HepG2 (cell line): ENCODE data around the gene HBA2. TPM values are rescaled to one million over a fixed set of nuclear protein-coding genes. Genes with fewer than 3 reads are reported as not detected.

Source experiments
- CEBPG ChIP-seq: IDR thresholded peaks from 2 replicates; pipeline ENCODE4 v1.6.1; 2016
- FOXK1 ChIP-seq: sonication (generic); formaldehyde crosslinking; IDR thresholded peaks from 2 replicates; pipeline ENCODE4 v1.4.0; 2020; ENCODE audit warnings: low read depth, missing genetic modification reagents, borderline replicate concordance
- HNRNPK ChIP-seq: fragments of 200-400 bp; formaldehyde crosslinking; IDR thresholded peaks from 2 replicates; pipeline ENCODE4 v1.6.1; 2018; ENCODE audit warnings: low read length, low read depth, moderate library complexity, mild to moderate bottlenecking; ENCODE audit not compliant: poor library complexity, severe bottlenecking
- NFE2 ChIP-seq: sonication (generic); formaldehyde crosslinking; IDR thresholded peaks from 2 replicates; pipeline ENCODE4 v1.4.0; 2020; ENCODE audit warnings: missing genetic modification reagents
- NR2C2 ChIP-seq: sonication (generic); formaldehyde crosslinking; IDR thresholded peaks from 2 replicates; pipeline ENCODE4 v1.4.0; 2020; ENCODE audit warnings: missing genetic modification reagents, mild to moderate bottlenecking, moderate library complexity, borderline replicate concordance
- PRDM15 ChIP-seq: sonication (generic); formaldehyde crosslinking; IDR thresholded peaks from 2 replicates; pipeline ENCODE4 v1.4.0; 2020; ENCODE audit warnings: missing genetic modification reagents
- SALL1 ChIP-seq: sonication (generic); formaldehyde crosslinking; IDR thresholded peaks from 2 replicates; pipeline ENCODE4 v1.8.0; 2022; ENCODE audit warnings: mild to moderate bottlenecking, missing genetic modification reagents
- TCF7L2 ChIP-seq: IDR thresholded peaks from 2 replicates; pipeline ENCODE4 v1.6.1; 2011; ENCODE audit warnings: mild to moderate bottlenecking, low read depth, low read length, moderate library complexity
- ZGPAT ChIP-seq: IDR thresholded peaks from 2 replicates; pipeline ENCODE4 v1.6.1; 2016; ENCODE audit warnings: mild to moderate bottlenecking
- ZNF121 ChIP-seq: sonication (generic); formaldehyde crosslinking; IDR thresholded peaks from 2 replicates; pipeline ENCODE4 v1.5.0; 2020; ENCODE audit warnings: mild to moderate bottlenecking, missing genetic modification reagents
- ZNF124 ChIP-seq: sonication (generic); formaldehyde crosslinking; IDR thresholded peaks from 2 replicates; pipeline ENCODE4 v1.4.0; 2020; ENCODE audit warnings: missing genetic modification reagents
- polyA plus RNA-seq, 8 experiments: library from polyadenylated mRNA; depleted of rRNA in 3 of 8; stranded (reverse) in 7 of 8; unstranded in 1 of 8; fragments of >200 nt; fragmentation: Illumina TruSeq in 4 of 8; extraction: Trizol in 4 of 8; gene quantifications; 2 replicates each; pipeline versions ENCODE4 v1.2.1 to v1.2.3, GENCODE V29; 2011 to 2016; ENCODE audit warnings: low read depth in 4 of 8, missing spikeins in 1 of 8, mixed read lengths in 1 of 8; ENCODE audit not compliant: insufficient read depth in 1 of 8
- total RNA-seq, 5 experiments: library from RNA; depleted of rRNA; stranded (reverse); fragments of >200 nt; fragmentation: Illumina TruSeq; extraction: Trizol; gene quantifications; 2 replicates each; pipeline ENCODE4 v1.2.3, GENCODE V29; 2016; ENCODE audit warnings: low read depth in 1 of 5
- TF ChIP-seq, protein P1 (sequence below): IDR thresholded peaks from 2 replicates; pipeline ENCODE4 v1.6.1; 2016; ENCODE audit warnings: low read depth, missing genetic modification reagents, missing compliant biosample characterization
- TF ChIP-seq, protein P2 (sequence below): IDR thresholded peaks from 2 replicates; pipeline ENCODE4 v1.6.1; 2016; ENCODE audit warnings: missing compliant biosample characterization, missing genetic modification reagents, borderline replicate concordance

Gene HBA2
- total and polyA plus RNA-seq, 2 of the 13 experiments (the other 11 are each of a cell fraction or from before 2014, with no cell fraction given): not detected

- TF ChIP-seq, protein P1, sequence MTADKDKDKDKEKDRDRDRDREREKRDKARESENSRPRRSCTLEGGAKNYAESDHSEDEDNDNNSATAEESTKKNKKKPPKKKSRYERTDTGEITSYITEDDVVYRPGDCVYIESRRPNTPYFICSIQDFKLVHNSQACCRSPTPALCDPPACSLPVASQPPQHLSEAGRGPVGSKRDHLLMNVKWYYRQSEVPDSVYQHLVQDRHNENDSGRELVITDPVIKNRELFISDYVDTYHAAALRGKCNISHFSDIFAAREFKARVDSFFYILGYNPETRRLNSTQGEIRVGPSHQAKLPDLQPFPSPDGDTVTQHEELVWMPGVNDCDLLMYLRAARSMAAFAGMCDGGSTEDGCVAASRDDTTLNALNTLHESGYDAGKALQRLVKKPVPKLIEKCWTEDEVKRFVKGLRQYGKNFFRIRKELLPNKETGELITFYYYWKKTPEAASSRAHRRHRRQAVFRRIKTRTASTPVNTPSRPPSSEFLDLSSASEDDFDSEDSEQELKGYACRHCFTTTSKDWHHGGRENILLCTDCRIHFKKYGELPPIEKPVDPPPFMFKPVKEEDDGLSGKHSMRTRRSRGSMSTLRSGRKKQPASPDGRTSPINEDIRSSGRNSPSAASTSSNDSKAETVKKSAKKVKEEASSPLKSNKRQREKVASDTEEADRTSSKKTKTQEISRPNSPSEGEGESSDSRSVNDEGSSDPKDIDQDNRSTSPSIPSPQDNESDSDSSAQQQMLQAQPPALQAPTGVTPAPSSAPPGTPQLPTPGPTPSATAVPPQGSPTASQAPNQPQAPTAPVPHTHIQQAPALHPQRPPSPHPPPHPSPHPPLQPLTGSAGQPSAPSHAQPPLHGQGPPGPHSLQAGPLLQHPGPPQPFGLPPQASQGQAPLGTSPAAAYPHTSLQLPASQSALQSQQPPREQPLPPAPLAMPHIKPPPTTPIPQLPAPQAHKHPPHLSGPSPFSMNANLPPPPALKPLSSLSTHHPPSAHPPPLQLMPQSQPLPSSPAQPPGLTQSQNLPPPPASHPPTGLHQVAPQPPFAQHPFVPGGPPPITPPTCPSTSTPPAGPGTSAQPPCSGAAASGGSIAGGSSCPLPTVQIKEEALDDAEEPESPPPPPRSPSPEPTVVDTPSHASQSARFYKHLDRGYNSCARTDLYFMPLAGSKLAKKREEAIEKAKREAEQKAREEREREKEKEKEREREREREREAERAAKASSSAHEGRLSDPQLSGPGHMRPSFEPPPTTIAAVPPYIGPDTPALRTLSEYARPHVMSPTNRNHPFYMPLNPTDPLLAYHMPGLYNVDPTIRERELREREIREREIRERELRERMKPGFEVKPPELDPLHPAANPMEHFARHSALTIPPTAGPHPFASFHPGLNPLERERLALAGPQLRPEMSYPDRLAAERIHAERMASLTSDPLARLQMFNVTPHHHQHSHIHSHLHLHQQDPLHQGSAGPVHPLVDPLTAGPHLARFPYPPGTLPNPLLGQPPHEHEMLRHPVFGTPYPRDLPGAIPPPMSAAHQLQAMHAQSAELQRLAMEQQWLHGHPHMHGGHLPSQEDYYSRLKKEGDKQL (CRISPR knock-in tag): no peak
- TF ChIP-seq, protein P2, sequence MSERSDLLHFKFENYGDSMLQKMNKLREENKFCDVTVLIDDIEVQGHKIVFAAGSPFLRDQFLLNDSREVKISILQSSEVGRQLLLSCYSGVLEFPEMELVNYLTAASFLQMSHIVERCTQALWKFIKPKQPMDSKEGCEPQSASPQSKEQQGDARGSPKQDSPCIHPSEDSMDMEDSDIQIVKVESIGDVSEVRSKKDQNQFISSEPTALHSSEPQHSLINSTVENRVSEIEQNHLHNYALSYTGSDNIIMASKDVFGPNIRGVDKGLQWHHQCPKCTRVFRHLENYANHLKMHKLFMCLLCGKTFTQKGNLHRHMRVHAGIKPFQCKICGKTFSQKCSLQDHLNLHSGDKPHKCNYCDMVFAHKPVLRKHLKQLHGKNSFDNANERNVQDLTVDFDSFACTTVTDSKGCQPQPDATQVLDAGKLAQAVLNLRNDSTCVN (CRISPR knock-in tag): no peak
- TF ChIP-seq SALL1 (CRISPR knock-in tag): peak; percentile 71; the same call in 1 of the 2 replicates
- TF ChIP-seq ZNF121 (CRISPR knock-in tag): no peak
- TF ChIP-seq HNRNPK: no peak
- no peak for TF ChIP-seq ZGPAT (CRISPR knock-in tag)
- peak; percentile 89 for TF ChIP-seq NR2C2 (CRISPR knock-in tag)
- no peak for TF ChIP-seq PRDM15
- TF ChIP-seq TCF7L2: no peak
- TF ChIP-seq FOXK1: no peak
- no peak for TF ChIP-seq ZNF124 (CRISPR knock-in tag)
- no peak for TF ChIP-seq CEBPG
- no peak for TF ChIP-seq NFE2 (CRISPR knock-in tag)
These were observed 10.2 kb upstream of the HBA2 start (continued) for GRCh38 chr16:162271-162991.
